ENCODE data around the gene LIN7C.

Gene LIN7C

GRCh38 chr11:27444801-27445215, 61.8 kb downstream of the LIN7C start:
- no peak for TF ChIP-seq EZH2 (IDR thresholded peaks at IDR 0.05)
- no peak for DNase-seq (ENCODE audit: low read depth, low spot score)
- Histone ChIP-seq H3K4me3 (no peak overlapping the region), H3K36me3 (ENCODE audit: insufficient read depth, low read length) (no peaks in the 10 kb centered on the region), H3K9me3 (ENCODE audit: low read depth, low read length) (no peaks in the 10 kb centered on the region), H3K9ac (ENCODE audit: insufficient read length) (no peak overlapping the region), H3K27ac (no peak overlapping the region)

All from SK-N-MC (cell line).